GM23338 (cell line): Measurements from ENCODE around the gene STK17A. TPM values are rescaled to one million over a fixed set of nuclear protein-coding genes. Genes with fewer than 3 reads are reported as not detected.

Source experiments
- ATAC-seq: fragments of 200-7000 bp; cut with Tn5 transposase; 3 replicates; pipeline ENCODE4 v1.9.1; 2020
- DNase-seq: peaks from one replicate; pipeline ENCODE4 v3.0.0-alpha.2; 2015; ENCODE audit warnings: low spot score
- H2AFZ ChIP-seq: fragments of 200-600 bp; sonication (generic); 2 replicates; pipeline ENCODE4 v1.8.0; 2016; ENCODE audit warnings: antibody characterized with exemption, mild to moderate bottlenecking, moderate library complexity
- H3F3A ChIP-seq: fragments of 200-600 bp; sonication (generic); replicated peaks from 2 replicates; pipeline ENCODE4 v1.8.0; 2017; ENCODE audit warnings: antibody characterized with exemption, mixed run types, low read depth
- H3K27ac ChIP-seq: fragments of 200-600 bp; sonication (generic); 2 replicates; pipeline ENCODE4 v1.6.1; 2016; ENCODE audit warnings: low read depth
- H3K27me3 ChIP-seq: fragments of 200-600 bp; sonication (generic); 2 replicates; pipeline ENCODE4 v1.8.0; 2016; ENCODE audit warnings: mild to moderate bottlenecking, mixed run types, moderate library complexity; ENCODE audit not compliant: insufficient read depth
- H3K36me3 ChIP-seq: fragments of 200-600 bp; sonication (generic); 2 replicates; pipeline ENCODE4 v1.8.0; 2016; ENCODE audit warnings: mild to moderate bottlenecking; ENCODE audit not compliant: insufficient read depth
- H3K4me1 ChIP-seq: fragments of 200-600 bp; sonication (generic); 2 replicates; pipeline ENCODE4 v1.8.0; 2016; ENCODE audit warnings: mild to moderate bottlenecking, moderate library complexity; ENCODE audit not compliant: insufficient read depth
- H3K4me2 ChIP-seq: fragments of 200-600 bp; sonication (generic); 2 replicates; pipeline ENCODE4 v1.7.1; 2017; ENCODE audit warnings: mixed run types
- H3K4me3 ChIP-seq: fragments of 200-600 bp; sonication (generic); 2 replicates; pipeline ENCODE4 v1.6.1; 2016; ENCODE audit warnings: mixed run types
- H3K79me2 ChIP-seq: fragments of 200-600 bp; sonication (generic); replicated peaks from 2 replicates; pipeline ENCODE4 v1.8.0; 2017; ENCODE audit warnings: mild to moderate bottlenecking; ENCODE audit not compliant: insufficient read depth
- H3K9me2 ChIP-seq: fragments of 200-600 bp; sonication (generic); 2 replicates; pipeline ENCODE4 v1.8.0; 2017; ENCODE audit not compliant: insufficient read depth
- H4K20me1 ChIP-seq: fragments of 200-600 bp; sonication (generic); replicated peaks from 2 replicates; pipeline ENCODE4 v1.8.0; 2017; ENCODE audit warnings: mild to moderate bottlenecking; ENCODE audit not compliant: insufficient read depth
- H3K27ac Mint-ChIP-seq: 2 replicates; pipeline ENCODE4 v1.8.0; 2020; ENCODE audit warnings: inconsistent platforms, mild to moderate bottlenecking, moderate library complexity, mixed read lengths
- H3K27me3 Mint-ChIP-seq: 3 replicates; pipeline ENCODE4 v1.8.0; 2022; ENCODE audit warnings: low read depth, mild to moderate bottlenecking, moderate library complexity, mixed read lengths, inconsistent platforms; ENCODE audit not compliant: insufficient read depth, poor library complexity
- H3K36me3 Mint-ChIP-seq: 3 replicates; pipeline ENCODE4 v1.8.0; 2021; ENCODE audit warnings: low read depth, mild to moderate bottlenecking, inconsistent platforms, moderate library complexity, mixed read lengths
- H3K4me1 Mint-ChIP-seq: 3 replicates; pipeline ENCODE4 v1.8.0; 2020; ENCODE audit warnings: mild to moderate bottlenecking, inconsistent platforms, mixed read lengths
- H3K4me3 Mint-ChIP-seq: 3 replicates; pipeline ENCODE4 v1.8.0; 2021; ENCODE audit warnings: moderate library complexity, mild to moderate bottlenecking, inconsistent platforms, mixed read lengths
- H3K9me3 Mint-ChIP-seq: 3 replicates; pipeline ENCODE4 v1.8.0; 2020; ENCODE audit warnings: moderate library complexity, mild to moderate bottlenecking, inconsistent platforms, mixed read lengths
- CREB1 ChIP-seq: fragments of 250-450 bp; sonication (Bioruptor Pico); IDR thresholded peaks from 2 replicates; pipeline ENCODE4 v1.5.0; 2020; ENCODE audit warnings: low read depth, mild to moderate bottlenecking, moderate library complexity
- ETS1 ChIP-seq: IDR thresholded peaks from 2 replicates; pipeline ENCODE4 v1.6.1; 2016; ENCODE audit warnings: antibody characterized with exemption
- EZH2 ChIP-seq: fragments of 200-600 bp; sonication (generic); IDR thresholded peaks from one replicate; pipeline ENCODE4 v1.8.0; 2017; ENCODE audit warnings: antibody characterized with exemption, mild to moderate bottlenecking, low read depth; ENCODE audit not compliant: unreplicated experiment
- EZH2phosphoT487 ChIP-seq: fragments of 200-600 bp; sonication (generic); IDR thresholded peaks from one replicate; pipeline ENCODE4 v1.8.1; 2018; ENCODE audit warnings: antibody characterized with exemption; ENCODE audit not compliant: unreplicated experiment
- JUNB ChIP-seq: IDR thresholded peaks from one replicate; pipeline ENCODE4 v1.6.1; 2016; ENCODE audit warnings: antibody characterized with exemption; ENCODE audit not compliant: unreplicated experiment
- NANOG ChIP-seq: IDR thresholded peaks from 2 replicates; pipeline ENCODE4 v1.6.1; 2016; ENCODE audit warnings: antibody characterized with exemption, borderline replicate concordance
- POLR2AphosphoS5 ChIP-seq: IDR thresholded peaks from 2 replicates; pipeline ENCODE4 v1.6.1; 2016; ENCODE audit warnings: antibody characterized with exemption, low read depth
- STAT1 ChIP-seq: IDR thresholded peaks from one replicate; pipeline ENCODE4 v1.6.1; 2016; ENCODE audit warnings: antibody characterized with exemption; ENCODE audit not compliant: unreplicated experiment
- ZNF114 ChIP-seq: fragments of 250-450 bp; sonication (Bioruptor Pico); IDR thresholded peaks from 2 replicates; pipeline ENCODE4 v1.5.0; 2020; ENCODE audit warnings: mild to moderate bottlenecking, moderate library complexity
- ZNF331 ChIP-seq: fragments of 250-450 bp; sonication (Bioruptor Pico); IDR thresholded peaks from 2 replicates; pipeline ENCODE4 v1.5.0; 2020; ENCODE audit warnings: low read depth, mild to moderate bottlenecking, moderate library complexity
- ZNF462 ChIP-seq: fragments of 250-450 bp; sonication (Bioruptor Pico); IDR thresholded peaks from 2 replicates; pipeline ENCODE4 v1.5.0; 2020; ENCODE audit warnings: mild to moderate bottlenecking, moderate library complexity
- polyA plus RNA-seq: library from polyadenylated mRNA; unstranded; fragments of >200 nt; fragmentation: Nextera tagmentation; extraction: Ambion mirVana; gene quantifications from 2 replicates; pipeline ENCODE4 v1.2.1, GENCODE V29; 2016
- total RNA-seq: library from RNA; depleted of rRNA; stranded (reverse); fragments of >200 nt; shearing (Covaris generic); gene quantifications from 2 replicates; pipeline ENCODE4 v1.2.3, GENCODE V29; 2014
- TF ChIP-seq, protein P1 (sequence below): IDR thresholded peaks from one replicate; pipeline ENCODE4 v1.6.1; 2018; ENCODE audit warnings: antibody characterized with exemption; ENCODE audit not compliant: unreplicated experiment
- TF ChIP-seq, protein P2 (sequence below), 2 experiments: fragments of 200-600 bp in 1 of 2; sonication (generic) in 1 of 2; conservative IDR thresholded peaks; 2 replicates each; pipeline versions ENCODE4 v1.5.1 to v1.6.1; 2016 to 2017; ENCODE audit warnings: antibody characterized with exemption in 2 of 2, low read depth in 2 of 2, mild to moderate bottlenecking in 2 of 2, moderate library complexity in 1 of 2

Gene STK17A
- total and polyA plus RNA-seq, 2 experiments from 2014 or later, result 21.2 to 21.8 TPM

DNA sequence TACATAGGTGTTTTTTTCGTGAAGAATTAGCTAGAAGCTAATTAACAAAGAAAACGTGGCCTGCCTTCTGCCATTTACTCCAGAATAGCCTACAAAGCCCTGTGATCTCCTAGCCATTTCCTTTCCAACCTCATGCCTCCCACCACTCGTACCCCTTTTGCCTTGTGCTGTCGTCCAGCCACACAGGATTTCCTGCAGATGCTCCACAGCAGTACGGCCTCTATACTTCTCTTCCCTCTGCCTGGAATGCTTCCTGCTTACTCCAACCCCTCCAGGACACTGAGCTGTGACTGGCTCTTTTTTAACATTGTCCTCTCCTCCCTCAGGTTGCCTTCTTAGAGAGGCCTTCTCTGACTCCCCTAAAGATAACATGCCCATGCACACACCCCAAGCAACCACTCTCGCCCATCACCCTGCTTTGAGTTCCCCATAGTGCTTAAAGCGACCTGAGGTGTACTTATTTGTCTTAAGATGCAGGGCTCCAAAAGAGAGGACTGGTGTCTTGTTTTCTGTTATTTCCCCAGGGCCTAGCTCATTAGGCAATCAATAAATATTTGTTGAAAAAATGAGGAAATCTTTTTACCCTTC is 32.7 kb downstream of the STK17A start:
- TF ChIP-seq EZH2phosphoT487 (no peak), ZNF114 (no peak), ZNF462 (CRISPR knock-in tag) (no peak), EZH2 (no peak), CREB1 (CRISPR knock-in tag) (no peak), NANOG (no peak), STAT1 (no peak), JUNB (no peak), ZNF331 (no peak), POLR2AphosphoS5 (no peak), ETS1 (no peak)
- TF ChIP-seq, protein P1, sequence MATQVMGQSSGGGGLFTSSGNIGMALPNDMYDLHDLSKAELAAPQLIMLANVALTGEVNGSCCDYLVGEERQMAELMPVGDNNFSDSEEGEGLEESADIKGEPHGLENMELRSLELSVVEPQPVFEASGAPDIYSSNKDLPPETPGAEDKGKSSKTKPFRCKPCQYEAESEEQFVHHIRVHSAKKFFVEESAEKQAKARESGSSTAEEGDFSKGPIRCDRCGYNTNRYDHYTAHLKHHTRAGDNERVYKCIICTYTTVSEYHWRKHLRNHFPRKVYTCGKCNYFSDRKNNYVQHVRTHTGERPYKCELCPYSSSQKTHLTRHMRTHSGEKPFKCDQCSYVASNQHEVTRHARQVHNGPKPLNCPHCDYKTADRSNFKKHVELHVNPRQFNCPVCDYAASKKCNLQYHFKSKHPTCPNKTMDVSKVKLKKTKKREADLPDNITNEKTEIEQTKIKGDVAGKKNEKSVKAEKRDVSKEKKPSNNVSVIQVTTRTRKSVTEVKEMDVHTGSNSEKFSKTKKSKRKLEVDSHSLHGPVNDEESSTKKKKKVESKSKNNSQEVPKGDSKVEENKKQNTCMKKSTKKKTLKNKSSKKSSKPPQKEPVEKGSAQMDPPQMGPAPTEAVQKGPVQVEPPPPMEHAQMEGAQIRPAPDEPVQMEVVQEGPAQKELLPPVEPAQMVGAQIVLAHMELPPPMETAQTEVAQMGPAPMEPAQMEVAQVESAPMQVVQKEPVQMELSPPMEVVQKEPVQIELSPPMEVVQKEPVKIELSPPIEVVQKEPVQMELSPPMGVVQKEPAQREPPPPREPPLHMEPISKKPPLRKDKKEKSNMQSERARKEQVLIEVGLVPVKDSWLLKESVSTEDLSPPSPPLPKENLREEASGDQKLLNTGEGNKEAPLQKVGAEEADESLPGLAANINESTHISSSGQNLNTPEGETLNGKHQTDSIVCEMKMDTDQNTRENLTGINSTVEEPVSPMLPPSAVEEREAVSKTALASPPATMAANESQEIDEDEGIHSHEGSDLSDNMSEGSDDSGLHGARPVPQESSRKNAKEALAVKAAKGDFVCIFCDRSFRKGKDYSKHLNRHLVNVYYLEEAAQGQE, result no peak
- TF ChIP-seq, protein P2, sequence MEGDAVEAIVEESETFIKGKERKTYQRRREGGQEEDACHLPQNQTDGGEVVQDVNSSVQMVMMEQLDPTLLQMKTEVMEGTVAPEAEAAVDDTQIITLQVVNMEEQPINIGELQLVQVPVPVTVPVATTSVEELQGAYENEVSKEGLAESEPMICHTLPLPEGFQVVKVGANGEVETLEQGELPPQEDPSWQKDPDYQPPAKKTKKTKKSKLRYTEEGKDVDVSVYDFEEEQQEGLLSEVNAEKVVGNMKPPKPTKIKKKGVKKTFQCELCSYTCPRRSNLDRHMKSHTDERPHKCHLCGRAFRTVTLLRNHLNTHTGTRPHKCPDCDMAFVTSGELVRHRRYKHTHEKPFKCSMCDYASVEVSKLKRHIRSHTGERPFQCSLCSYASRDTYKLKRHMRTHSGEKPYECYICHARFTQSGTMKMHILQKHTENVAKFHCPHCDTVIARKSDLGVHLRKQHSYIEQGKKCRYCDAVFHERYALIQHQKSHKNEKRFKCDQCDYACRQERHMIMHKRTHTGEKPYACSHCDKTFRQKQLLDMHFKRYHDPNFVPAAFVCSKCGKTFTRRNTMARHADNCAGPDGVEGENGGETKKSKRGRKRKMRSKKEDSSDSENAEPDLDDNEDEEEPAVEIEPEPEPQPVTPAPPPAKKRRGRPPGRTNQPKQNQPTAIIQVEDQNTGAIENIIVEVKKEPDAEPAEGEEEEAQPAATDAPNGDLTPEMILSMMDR (conservative IDR thresholded peaks at IDR 0.05; ENCODE audit: low read depth in 2 of 2), result no peak
- Histone ChIP-seq H3F3A (no peaks in the 10 kb centered on the region), H3K27ac (no peak overlapping the region), H4K20me1 (no peaks in the 10 kb centered on the region; the same call in 1 of the 2 replicates), H3K36me3 (no peaks in the 10 kb centered on the region; the same call in 1 of the 2 replicates), H3K4me2 (no peak overlapping the region), H3K4me3 (no peak overlapping the region), H3K27me3 (no peaks in the 10 kb centered on the region), H3K9me2 (no peaks in the 10 kb centered on the region), H2AFZ (no peak overlapping the region), H3K4me1 (no peaks in the 10 kb centered on the region), H3K79me2 (no peaks in the 10 kb centered on the region)
- peaks cover 7% of the 10 kb centered on the region; the same call in 1 of the 3 replicates for H3K36me3 Mint-ChIP-seq
- DNase-seq, result no peak
- no peak; the same call in 2 of the 3 replicates for ATAC-seq
- H3K9me3 Mint-ChIP-seq, result no peaks in the 10 kb centered on the region
- H3K27ac Mint-ChIP-seq, result peak overlapping the region; percentile 6; the same call in 1 of the 2 replicates
- peaks cover 5% of the 10 kb centered on the region for H3K27me3 Mint-ChIP-seq
- no peak overlapping the region for H3K4me3 Mint-ChIP-seq
- peaks cover 2% of the 10 kb centered on the region; the same call in 2 of the 3 replicates for H3K4me1 Mint-ChIP-seq
